GM12891 (cell line): ENCODE data around the gene NFRKB.

Source experiments
- DNase-seq: peaks from one replicate; pipeline ENCODE4 v3.0.0; 2011; ENCODE audit warnings: low spot score; ENCODE audit not compliant: insufficient read length
- FAIRE-seq: peaks from 2 replicates; lab custom pipeline; 2011; peaks lifted over from hg19 to GRCh38; lab: Jason Lieb, UNC
- PAX5 ChIP-seq: IDR thresholded peaks from 2 replicates; pipeline ENCODE4 v1.6.1; 2011; ENCODE audit warnings: low read length, moderate library complexity, mild to moderate bottlenecking; ENCODE audit not compliant: insufficient read depth, severe bottlenecking
- POLR2A ChIP-seq: IDR thresholded peaks from 2 replicates; pipeline ENCODE4 v1.6.1; 2011; ENCODE audit warnings: low read depth, low read length, control low read depth
- POLR2AphosphoS5 ChIP-seq: IDR thresholded peaks from 2 replicates; pipeline ENCODE4 v1.6.1; 2011; ENCODE audit warnings: low read depth, low read length, control low read depth
- POU2F2 ChIP-seq: IDR thresholded peaks from 2 replicates; pipeline ENCODE4 v1.6.1; 2011; ENCODE audit warnings: low read depth, mild to moderate bottlenecking, control low read depth, low read length, moderate library complexity
- SPI1 ChIP-seq: IDR thresholded peaks from 2 replicates; pipeline ENCODE4 v1.6.1; 2011; ENCODE audit warnings: low read depth, low read length, control low read depth
- TAF1 ChIP-seq: IDR thresholded peaks from 2 replicates; pipeline ENCODE4 v1.6.1; 2011; ENCODE audit warnings: low read depth, low read length, control low read depth

NFRKB gene

DNA sequence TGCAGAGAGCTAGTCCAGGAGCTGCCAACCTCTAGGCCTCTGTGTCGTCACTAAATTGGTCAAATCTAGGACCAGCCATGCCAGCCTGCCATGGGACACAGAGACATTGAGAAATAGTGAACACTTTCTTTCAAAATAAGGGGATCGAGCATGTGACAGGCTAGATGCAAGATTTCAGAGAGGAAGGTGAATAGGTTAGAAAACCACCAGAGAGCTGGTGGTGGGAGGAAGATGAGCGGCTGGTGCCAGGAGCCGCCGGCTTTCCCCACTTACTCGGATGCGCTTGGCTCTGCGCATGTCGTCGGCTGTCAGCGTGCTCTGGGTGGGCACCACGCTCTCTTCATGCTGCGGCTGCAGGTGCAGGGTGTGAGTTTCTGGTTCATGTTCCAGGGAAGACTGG is 35.4 kb upstream of the NFRKB start:
- TF ChIP-seq SPI1 (no peak), POLR2AphosphoS5 (no peak), POLR2A (no peak), POU2F2 (no peak), TAF1 (no peak), PAX5 (no peak)
- DNase-seq (no peak), FAIRE-seq (no peak)

GRCh38 chr11:129930296-129930695 is 34.9 kb upstream of the NFRKB start:
- FAIRE-seq (no peak), DNase-seq (no peak)
- no peak for TF ChIP-seq SPI1
- TF ChIP-seq POLR2AphosphoS5: no peak
- no peak for TF ChIP-seq PAX5
- TF ChIP-seq POLR2A: no peak
- no peak for TF ChIP-seq POU2F2
- no peak for TF ChIP-seq TAF1

- FAIRE-seq (no peak), DNase-seq (no peak)
- no peak for TF ChIP-seq TAF1
- no peak for TF ChIP-seq SPI1
- no peak for TF ChIP-seq POLR2AphosphoS5
- TF ChIP-seq PAX5: no peak
- no peak for TF ChIP-seq POU2F2
- no peak for TF ChIP-seq POLR2A
These were observed 34.3 kb upstream of the NFRKB start for GRCh38 chr11:129929721-129930120.

GRCh38 chr11:129928923-129929692 is 33.7 kb upstream of the NFRKB start:
- FAIRE-seq (no peak), DNase-seq (no peak)
- TF ChIP-seq POU2F2 (no peak), TAF1 (no peak), POLR2AphosphoS5 (no peak), PAX5 (no peak), POLR2A (no peak), SPI1 (no peak)

DNA sequence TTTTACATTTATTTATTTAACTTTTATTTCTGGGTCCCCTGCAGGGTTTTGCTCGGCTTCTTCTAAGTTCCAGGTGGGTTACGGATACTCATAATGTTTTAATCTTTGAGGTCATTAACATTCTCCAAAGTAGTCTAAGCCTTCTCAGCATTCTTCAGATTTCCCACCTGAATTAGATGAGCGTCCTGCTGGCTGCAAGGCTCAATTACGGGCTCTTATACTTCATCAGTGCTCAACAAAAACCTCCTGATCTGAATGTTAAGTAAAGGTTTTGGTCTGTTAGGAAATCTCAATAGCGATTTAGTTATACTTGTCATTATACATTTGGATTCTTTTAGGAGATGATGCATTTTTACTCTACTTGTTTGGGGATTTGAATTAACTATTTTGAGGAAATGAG is 27.3 kb upstream of the NFRKB start:
- no peak for DNase-seq
- no peak for FAIRE-seq
- TF ChIP-seq PAX5 (no peak), POU2F2 (no peak), SPI1 (no peak), TAF1 (no peak), POLR2A (no peak), POLR2AphosphoS5 (no peak)

- DNase-seq (no peak), FAIRE-seq (no peak)
- TF ChIP-seq SPI1 (no peak), POLR2A (no peak), PAX5 (no peak), POLR2AphosphoS5 (no peak), POU2F2 (no peak), TAF1 (no peak)
These were observed 23.0 kb upstream of the NFRKB start for GRCh38 chr11:129918361-129918760.

DNA sequence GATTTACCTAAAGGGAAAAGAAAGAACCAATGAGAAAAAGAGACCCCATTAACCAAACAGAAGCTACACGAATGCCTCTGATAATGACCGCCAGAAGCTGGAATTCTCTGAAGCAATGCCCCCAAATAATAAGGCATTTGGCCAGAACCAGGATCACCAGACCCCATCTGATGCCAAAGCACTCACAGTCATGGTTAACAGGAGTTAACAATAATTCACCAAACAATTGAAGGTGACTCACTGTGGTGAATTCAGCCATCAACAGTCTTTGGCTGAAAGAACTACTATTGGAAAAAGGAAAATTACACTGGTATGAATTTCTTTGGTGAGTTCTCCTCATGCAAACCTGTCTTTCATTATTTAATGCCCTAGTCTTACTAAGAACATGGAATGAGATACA is 21.9 kb upstream of the NFRKB start:
- FAIRE-seq (no peak), DNase-seq (no peak)
- no peak for TF ChIP-seq SPI1
- TF ChIP-seq TAF1: no peak
- no peak for TF ChIP-seq PAX5
- TF ChIP-seq POLR2AphosphoS5: no peak
- no peak for TF ChIP-seq POU2F2
- TF ChIP-seq POLR2A: no peak

GRCh38 chr11:129911298-129911697 is 15.9 kb upstream of the NFRKB start:
- no peak for DNase-seq
- FAIRE-seq: no peak
- no peak for TF ChIP-seq POLR2A
- TF ChIP-seq TAF1: no peak
- no peak for TF ChIP-seq POLR2AphosphoS5
- TF ChIP-seq POU2F2: no peak
- TF ChIP-seq PAX5: no peak
- TF ChIP-seq SPI1: no peak

- FAIRE-seq (no peak), DNase-seq (no peak)
- TF ChIP-seq PAX5 (no peak), POLR2A (no peak), TAF1 (no peak), POU2F2 (no peak), SPI1 (no peak), POLR2AphosphoS5 (no peak)
These were observed 15.0 kb upstream of the NFRKB start for GRCh38 chr11:129910360-129910759.

- no peak for TF ChIP-seq PAX5
- TF ChIP-seq POLR2A: no peak
- no peak for TF ChIP-seq POU2F2
- no peak for TF ChIP-seq TAF1
- no peak for TF ChIP-seq SPI1
- no peak for TF ChIP-seq POLR2AphosphoS5
- no peak for FAIRE-seq
- no peak for DNase-seq
These were observed 10.0 kb upstream of the NFRKB start for GRCh38 chr11:129905402-129905801.
